Inflammatory macrophage treated with lipopolysaccharide for 1 hour (primary cell): Measurements from ENCODE around the gene NEK6.

Experiments
- DNase-seq, 2 donors: peaks; one replicate each; pipeline ENCODE4 v3.0.0-alpha.2; 2020 to 2022

NEK6 gene

GRCh38 chr9:124257844-124258606 lies at the start of gene NEK6:
NEK6 (plus strand) TSS chr9:124257949; CDS start chr9:124301965, 44,016 bp downstream.
- DNase-seq = no peak

- DNase-seq = no peak
Measured at GRCh38 chr9:124208571-124208970, 49.2 kb upstream of the NEK6 start.

GRCh38 chr9:124209279-124209678 lies 48.5 kb upstream of the NEK6 start:
- no peak for DNase-seq

- DNase-seq = no peak
Measured at GRCh38 chr9:124209774-124210173, 48.0 kb upstream of the NEK6 start.

GRCh38 chr9:124210697-124211096 lies 47.1 kb upstream of the NEK6 start:
- peak; percentile 84 to 96 for DNase-seq

- DNase-seq = no peak
Measured at GRCh38 chr9:124212381-124213050, 45.2 kb upstream of the NEK6 start.

- no peak for DNase-seq
Measured at GRCh38 chr9:124213396-124213795, 44.4 kb upstream of the NEK6 start.

GRCh38 chr9:124214116-124214515 lies 43.6 kb upstream of the NEK6 start:
- no peak for DNase-seq

- DNase-seq = no peak
Measured at GRCh38 chr9:124214596-124215367, 43.0 kb upstream of the NEK6 start.

- no peak for DNase-seq
Measured at GRCh38 chr9:124215368-124215910, 42.3 kb upstream of the NEK6 start.

- no peak for DNase-seq
Measured at GRCh38 chr9:124215956-124216355, 41.8 kb upstream of the NEK6 start.

GRCh38 chr9:124216474-124217176 lies 41.1 kb upstream of the NEK6 start:
- peak; percentile 75 to 96 for DNase-seq

GRCh38 chr9:124217836-124218437 lies 39.8 kb upstream of the NEK6 start:
- DNase-seq = peak; percentile 69 to 91

GRCh38 chr9:124218438-124218982 lies 39.2 kb upstream of the NEK6 start:
- peak; percentile 94 to 97 for DNase-seq

- peak in 1 of 2 donors; percentile 84 for DNase-seq
Measured at GRCh38 chr9:124218987-124219461, 38.7 kb upstream of the NEK6 start.

- peak; percentile 45 to 82 for DNase-seq
Measured at GRCh38 chr9:124220946-124221451, 36.8 kb upstream of the NEK6 start.

GRCh38 chr9:124221676-124222075 lies 36.1 kb upstream of the NEK6 start:
- peak in 1 of 2 donors; percentile 52 for DNase-seq

GRCh38 chr9:124222109-124222508 lies 35.6 kb upstream of the NEK6 start:
- no peak for DNase-seq

- DNase-seq = peak; percentile 83 to 89
Measured at GRCh38 chr9:124222918-124223720, 34.6 kb upstream of the NEK6 start.

- no peak for DNase-seq
Measured at GRCh38 chr9:124225945-124226344, 31.8 kb upstream of the NEK6 start.

- no peak for DNase-seq
Measured at GRCh38 chr9:124228516-124228915, 29.2 kb upstream of the NEK6 start.
